Measurements from ENCODE around the gene PIK3CA.
"Not testable (repeated sequence)": the region's sequence is repeated elsewhere in the genome, so short reads cannot be mapped to it uniquely, and the experiment has no call there.

PIK3CA gene

GRCh38 chr3:179265875-179266274, 117.7 kb downstream of the PIK3CA start:
- DNase-seq = no peak

GRCh38 chr3:179266701-179267211, 118.6 kb downstream of the PIK3CA start:
- DNase-seq = no peak

GRCh38 chr3:179268400-179269051, 120.4 kb downstream of the PIK3CA start:
- no peak for DNase-seq

- no peak for DNase-seq
Measured at GRCh38 chr3:179269152-179269707, 121.1 kb downstream of the PIK3CA start.

- no peak for DNase-seq
Measured at GRCh38 chr3:179272385-179272784, 124.2 kb downstream of the PIK3CA start.

GRCh38 chr3:179274434-179274833, 126.3 kb downstream of the PIK3CA start:
- DNase-seq = not testable (repeated sequence)

- DNase-seq = no peak
Measured at GRCh38 chr3:179276001-179276400, 127.8 kb downstream of the PIK3CA start.

GRCh38 chr3:179276743-179277142, 128.6 kb downstream of the PIK3CA start:
- no peak for DNase-seq

- no peak for DNase-seq
Measured at GRCh38 chr3:179278151-179278550, 130.0 kb downstream of the PIK3CA start.

GRCh38 chr3:179278932-179279693, 131.0 kb downstream of the PIK3CA start:
- no peak for DNase-seq

- DNase-seq = no peak
Measured at GRCh38 chr3:179279837-179280236, 131.7 kb downstream of the PIK3CA start.

GRCh38 chr3:179281825-179282224, 133.7 kb downstream of the PIK3CA start:
- no peak for DNase-seq

GRCh38 chr3:179286331-179286730, 138.2 kb downstream of the PIK3CA start:
- DNase-seq = no peak

- no peak for DNase-seq
Measured at GRCh38 chr3:179288845-179289244, 140.7 kb downstream of the PIK3CA start.

- DNase-seq = no peak
Measured at GRCh38 chr3:179289295-179289694, 141.1 kb downstream of the PIK3CA start.

Data from NCI-H2029 treated with DMSO at 0.1 percent for 48 hours (cell line).